ENCODE data around the gene NFYC.

Gene NFYC

DNA sequence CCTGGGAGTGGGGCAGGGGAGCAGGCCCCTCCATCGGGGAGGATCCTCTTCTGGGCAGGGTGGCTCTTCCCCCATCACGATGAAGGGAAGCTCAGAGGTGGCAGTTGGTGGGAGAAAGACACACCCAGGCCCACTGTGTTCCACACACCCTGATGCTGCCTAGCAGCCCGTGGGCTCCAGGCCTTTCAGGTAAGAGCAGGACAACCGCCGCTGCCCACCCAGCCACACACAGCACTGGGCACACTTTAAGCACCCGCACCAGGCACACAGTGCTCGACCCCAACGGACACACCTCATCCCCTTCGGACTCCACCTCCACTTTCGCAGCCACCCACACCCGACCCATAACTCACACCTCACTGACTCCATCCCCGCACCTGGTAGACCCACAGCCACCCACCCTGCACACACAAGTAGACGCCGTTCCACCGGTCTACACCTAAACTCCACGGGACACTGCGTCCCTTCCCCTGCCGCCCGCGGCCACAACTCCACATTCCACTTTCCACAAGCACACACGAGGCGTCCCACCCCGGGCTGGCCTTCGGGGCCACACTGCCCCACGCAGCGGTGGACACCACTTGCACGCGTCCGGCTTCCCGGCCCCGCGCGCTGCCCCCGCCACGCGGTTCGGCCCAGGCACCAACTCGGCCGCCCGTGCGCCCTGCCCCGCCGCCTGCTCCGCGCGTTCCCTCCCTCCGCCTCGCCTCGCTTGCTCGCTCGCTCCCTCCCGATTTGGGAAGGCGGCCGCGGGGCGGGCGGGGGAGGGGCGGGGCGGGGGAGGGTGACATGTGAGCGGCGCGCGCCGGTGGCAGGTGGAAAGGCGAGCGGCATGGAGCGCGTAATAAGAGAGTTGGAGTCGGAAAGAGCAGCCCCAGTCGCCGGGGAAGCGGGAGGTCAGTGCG lies 91.7 kb downstream of the NFYC start, which contains the start of gene KCNQ4:
TSS of gene KCNQ4 (plus strand) at position 787 of the 905 bp plus-strand sequence. CDS start 307 bp downstream, outside the sequence.
- no peak for DNase-seq (ENCODE audit: low read depth)

DNA sequence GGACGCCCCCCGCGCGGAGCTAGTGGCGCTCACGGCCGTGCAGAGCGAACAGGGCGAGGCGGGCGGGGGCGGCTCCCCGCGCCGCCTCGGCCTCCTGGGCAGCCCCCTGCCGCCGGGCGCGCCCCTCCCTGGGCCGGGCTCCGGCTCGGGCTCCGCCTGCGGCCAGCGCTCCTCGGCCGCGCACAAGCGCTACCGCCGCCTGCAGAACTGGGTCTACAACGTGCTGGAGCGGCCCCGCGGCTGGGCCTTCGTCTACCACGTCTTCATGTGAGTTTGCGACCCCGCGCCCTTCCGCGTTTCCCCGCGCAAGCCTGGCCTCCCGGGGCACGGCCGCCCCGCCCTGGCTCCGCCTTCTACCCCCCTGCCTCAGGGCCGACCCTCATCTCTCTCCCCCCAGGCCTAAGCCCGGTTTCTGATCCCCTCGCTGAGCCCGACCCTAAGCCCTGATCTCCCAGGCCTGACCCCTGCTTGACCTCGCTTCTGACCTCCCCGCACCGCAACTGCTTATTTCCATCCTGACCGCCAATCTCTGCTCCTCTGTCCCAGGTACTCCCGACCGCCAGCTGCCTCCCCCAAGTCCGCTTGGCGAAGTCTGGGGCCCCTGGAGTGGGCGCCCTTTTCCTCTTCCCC lies 92.8 kb downstream of the NFYC start:
- no peak for DNase-seq (ENCODE audit: low read depth)

DNA sequence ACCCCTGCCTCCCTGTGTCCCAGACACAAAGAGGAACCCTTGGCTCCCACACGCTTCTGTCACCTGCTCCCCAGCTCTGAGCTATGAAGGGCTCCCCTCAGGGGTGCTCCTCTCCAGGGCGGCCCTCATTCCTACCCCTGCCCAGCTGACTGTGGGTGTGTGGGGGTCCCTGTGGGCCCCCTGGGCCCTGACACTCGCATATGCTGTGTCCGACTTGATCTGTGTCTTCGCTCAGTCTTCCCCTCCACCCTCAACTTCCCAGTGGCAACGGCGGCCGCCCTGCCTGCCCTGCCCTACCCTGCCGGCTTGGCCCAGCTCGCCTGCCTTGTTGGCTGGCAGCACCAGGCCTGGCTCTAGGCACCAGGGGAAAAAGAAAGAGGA lies 93.3 kb downstream of the NFYC start:
- DNase-seq (ENCODE audit: low read depth), result no peak

DNA sequence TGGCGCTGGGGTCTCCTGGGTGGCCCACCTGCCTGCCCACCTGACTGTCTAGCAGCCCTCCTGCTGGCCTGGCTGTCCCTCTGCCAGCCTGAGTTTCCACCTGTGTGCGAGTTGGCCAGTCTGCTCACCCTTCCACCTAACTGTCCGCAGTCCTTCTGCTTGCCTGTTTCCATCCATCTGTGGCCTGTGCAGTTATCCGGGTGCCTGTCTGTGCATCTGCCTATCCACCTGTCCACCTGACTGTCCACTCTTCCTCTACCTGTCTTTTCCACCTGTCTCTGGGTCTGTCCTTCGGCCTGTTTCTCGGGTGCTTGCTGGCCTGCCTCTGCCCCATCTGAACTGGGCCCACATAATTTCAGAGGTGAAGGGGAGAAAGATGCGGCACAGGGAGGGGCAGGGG lies 93.9 kb downstream of the NFYC start:
- DNase-seq (ENCODE audit: low read depth), result no peak

DNA sequence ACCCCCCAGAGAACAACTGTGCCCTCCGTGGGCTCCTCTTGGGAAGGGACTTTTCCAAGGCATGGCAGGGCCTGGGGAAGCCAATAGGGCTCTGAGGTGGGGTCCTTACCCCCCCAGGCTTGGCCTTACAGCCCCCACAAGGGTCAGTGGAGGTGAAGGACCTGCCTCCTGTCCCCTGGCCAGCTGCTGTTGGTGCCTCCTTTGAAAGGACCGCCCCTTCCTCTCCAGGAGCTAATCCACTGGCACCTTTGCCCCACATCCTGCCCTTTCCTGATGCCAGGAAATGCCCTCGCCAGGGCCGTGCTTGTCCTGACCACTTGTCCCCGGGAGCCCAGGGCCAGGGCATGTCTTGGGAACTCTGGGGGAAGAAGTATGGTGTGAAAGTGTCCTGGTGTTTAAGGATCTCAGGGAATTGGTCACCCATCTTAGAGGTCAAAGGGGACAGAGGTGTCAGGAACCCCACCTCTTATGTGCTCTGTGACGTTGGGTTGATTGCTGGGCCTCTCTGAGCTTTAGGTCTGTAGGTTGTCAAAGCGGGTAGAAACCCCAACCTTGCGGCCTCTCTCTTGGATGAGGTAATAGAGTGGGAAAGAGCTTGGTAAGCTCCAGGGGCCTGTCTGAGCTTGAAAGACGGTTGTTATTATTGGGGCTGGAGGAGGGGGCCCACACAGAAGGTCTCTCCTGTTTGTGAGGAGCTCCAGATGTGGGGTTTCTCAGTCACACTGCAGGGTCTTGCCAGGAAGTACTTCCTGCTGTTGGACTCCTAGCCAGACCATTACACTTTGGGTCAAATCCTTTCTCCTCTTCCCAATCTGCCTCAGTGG lies 94.9 kb downstream of the NFYC start:
- DNase-seq (ENCODE audit: low read depth), result no peak

DNA sequence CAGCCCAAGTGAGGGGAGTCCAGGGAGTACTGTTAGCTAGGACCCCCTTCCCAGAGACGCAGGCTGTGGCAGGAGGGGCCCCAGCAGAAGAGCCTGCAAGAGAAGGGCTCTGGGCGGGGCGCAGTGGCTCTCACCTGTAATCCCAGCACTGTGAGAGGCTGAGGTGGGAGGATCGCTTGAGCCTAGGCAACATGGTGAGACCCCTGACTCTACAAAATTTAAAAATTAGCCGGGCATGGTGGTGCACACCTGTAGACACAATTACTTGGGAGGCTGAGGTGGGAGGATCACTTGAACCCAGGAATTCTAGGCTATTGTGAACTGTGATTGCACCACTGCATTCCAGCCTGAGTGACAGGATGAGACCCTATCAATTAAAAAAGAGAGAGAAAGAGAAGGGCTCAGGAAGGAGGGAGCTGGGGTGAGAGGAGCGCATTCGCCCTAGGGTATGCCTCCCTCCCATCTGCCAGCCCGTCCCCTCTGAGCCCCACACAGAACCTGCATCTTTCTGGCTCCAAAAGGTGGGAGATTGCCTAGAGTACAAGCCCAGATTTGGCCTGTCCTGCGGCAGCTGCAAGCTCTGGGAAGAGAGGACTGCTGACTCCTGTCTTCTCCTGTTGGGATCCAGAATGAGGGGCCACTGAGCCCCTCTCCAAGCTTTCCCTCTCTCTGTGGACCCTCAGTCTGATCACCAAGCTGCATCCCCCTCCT lies 95.6 kb downstream of the NFYC start:
- no peak for DNase-seq (ENCODE audit: low read depth)

DNA sequence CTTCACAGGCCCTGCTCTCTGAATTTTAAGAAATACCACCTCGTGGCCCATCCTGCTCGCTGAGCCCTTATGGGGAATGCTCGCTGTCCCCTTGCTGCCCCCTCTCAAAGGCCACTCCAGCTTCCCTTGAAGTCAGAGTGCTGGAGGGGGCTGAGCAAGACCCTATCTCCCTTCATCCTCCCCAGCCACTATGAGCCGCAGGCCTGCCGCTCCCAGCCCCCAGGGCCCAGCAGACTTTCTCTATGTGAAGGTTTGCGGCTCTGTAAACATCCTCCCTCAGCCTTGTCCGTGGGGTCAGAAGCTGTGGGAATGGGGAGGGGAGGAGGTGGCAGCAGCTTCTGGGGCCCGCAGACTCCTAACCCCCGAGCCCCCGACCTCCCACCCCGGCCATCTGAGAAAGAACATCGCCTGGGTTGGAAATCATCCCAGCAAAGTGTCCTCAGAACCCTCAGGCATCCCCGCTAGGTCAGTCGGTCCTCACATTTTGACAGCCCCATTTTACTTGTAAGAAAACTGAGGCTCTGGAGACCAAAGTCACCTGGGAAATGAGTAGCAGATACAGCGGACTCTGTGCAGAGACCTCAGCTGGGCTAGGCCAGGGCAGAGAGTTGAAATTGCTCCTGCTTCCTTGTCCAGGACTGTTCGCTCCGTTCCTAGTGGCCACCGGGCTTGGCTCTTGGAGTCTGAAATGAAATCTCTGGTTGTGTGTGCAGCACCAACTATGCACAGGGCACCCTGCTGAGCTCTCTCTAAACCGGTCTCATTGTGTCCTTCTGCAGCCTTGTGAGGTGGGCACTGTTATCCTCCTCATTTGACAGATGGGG lies 96.4 kb downstream of the NFYC start:
- no peak for DNase-seq (ENCODE audit: low read depth)

DNA sequence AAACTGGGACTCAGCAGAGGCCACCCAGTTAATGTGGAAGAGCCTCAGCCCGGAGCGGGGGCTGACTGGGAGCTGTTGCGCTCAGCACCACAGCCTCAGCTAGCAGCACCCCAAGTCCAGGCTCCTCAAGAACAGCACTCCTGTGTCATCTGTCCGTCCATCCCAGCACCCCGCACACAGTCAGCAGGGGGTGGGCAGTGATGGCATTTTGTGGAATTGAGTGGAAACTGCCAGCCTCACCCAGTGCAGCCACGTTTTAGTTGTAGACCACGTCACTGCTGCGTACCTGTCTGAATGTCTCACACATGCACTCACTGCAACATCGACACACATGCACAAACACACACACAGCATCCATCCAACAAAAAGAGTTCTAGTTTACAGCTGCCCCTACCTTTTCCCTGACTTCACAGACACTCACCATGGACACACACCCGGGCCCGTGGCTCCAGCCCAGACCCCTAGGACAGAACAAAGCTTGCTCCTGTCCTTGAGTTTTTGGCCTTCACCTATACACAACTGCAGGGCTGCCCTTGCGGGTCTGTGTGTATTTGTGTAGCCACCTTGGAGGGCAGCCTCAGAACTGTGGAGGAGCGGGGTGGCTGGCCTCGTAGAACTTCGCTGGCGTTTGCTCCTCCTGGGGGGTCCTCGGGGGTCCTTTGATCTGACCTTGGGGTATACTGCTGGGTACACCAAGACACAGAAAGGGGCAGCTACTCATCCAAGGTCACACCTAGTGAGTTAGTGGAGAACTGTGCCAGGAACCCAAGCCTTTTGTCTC lies 97.2 kb downstream of the NFYC start:
- no peak for DNase-seq (ENCODE audit: low read depth)

DNA sequence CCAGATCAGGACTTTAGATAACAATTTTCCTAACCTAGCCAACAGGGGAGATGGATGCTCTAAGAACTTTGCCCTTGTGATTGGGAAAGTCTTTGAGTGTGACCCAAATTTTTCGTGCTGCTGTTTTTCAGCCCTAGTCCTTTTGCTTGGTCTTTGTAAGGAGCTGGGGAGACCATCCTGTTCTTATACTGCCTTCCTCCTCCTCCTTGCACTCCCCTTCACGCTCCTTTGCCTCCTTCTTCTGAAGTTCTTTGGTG lies 97.8 kb downstream of the NFYC start:
- DNase-seq (ENCODE audit: low read depth), result no peak

DNA sequence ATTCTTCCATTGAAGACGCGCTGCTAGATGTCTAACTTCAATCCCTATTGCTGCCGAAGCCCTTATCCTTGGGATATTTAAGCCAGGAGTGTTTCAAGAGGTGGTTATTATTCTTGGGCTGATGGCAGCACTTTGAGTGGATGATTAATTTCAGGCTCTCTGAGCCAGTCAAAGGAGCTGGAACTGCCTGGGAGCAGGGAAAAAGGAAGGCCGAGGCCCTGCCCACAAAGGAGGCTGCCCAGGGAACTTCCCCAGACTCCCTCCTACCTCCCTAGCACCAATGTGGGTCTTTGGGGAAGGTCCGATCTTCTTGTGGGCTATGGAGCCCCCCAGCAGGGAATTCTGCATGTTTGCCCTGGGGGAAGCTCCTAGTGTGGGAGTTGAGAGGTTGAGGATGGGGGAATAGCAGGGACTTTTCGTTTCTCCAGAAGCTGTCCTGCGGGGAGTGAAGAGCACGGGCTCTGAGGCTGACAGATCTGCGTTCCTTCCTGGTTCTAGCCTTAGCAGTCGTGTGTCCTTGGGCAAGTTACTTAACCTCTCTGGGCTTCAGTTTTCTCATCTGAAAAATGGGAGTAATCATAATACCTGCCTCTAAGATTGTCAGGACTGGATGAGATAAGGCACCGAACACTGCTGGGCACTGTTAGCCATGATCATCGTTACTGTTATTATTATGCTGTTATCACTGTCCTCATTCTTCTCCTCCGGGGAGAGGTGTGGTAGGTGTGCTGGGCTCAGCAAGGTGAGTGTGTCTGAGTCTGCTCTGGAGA lies 98.3 kb downstream of the NFYC start:
- no peak for DNase-seq (ENCODE audit: low read depth)

DNA sequence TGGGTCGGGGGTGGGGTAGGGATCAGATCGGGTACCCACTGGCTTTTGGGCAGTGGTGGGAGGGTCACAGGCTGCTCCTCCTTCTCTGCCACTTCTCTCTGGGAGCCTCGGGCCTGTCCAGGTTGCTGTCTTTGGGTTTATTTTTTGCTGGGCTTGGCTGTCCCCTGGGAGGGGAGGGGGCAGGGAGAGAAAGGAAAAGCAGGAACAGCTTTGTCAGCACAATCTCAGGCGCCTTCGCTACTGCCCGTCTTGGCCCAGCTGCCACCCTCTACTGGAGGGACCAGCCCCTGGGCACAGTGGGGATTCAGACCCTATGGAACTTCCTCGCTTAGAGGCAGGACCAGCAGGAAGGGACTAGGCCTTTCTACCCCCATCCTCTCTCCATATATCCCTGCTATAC lies 100.5 kb downstream of the NFYC start:
- DNase-seq (ENCODE audit: low read depth), result no peak

DNA sequence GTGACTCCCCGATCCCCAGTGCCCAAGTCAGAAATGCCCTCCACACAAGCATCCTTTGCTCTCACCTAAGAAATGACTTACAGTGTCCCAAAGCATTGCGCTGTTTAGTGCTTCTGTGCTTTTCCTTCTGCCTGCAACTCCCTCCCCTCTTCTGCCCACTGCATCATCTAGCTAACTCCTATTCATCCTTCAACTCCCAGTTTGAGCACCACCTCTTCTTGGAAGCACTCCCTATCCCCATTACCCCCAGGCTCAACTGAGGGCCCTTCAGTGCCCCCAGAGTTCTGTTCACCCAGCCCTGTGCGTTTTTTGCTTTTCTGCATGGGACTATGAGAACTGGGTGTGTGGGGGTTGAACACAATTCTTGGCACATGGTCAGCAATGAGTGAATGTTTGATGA lies 102.1 kb downstream of the NFYC start:
- DNase-seq (ENCODE audit: low read depth), result no peak

DNA sequence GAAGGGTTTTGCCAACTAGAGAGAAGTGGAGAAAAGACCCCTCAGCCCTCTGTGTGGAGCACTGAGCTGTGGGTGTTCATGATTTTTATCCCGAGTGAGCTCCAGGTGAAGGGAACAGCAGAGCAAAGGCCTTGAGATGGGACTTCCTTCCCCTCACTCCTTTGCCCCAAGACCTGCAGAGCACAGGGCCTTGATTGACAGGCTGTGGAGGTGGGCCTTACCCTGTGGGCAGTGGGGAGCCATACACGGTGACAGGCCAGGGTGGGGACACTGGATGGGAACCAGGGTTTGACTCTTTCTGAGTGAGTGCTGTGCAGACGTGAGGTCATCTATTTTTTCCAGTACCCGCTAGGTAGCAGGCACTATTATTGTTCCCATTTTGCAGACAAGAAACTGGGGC lies 102.5 kb downstream of the NFYC start:
- no peak for DNase-seq (ENCODE audit: low read depth)

DNA sequence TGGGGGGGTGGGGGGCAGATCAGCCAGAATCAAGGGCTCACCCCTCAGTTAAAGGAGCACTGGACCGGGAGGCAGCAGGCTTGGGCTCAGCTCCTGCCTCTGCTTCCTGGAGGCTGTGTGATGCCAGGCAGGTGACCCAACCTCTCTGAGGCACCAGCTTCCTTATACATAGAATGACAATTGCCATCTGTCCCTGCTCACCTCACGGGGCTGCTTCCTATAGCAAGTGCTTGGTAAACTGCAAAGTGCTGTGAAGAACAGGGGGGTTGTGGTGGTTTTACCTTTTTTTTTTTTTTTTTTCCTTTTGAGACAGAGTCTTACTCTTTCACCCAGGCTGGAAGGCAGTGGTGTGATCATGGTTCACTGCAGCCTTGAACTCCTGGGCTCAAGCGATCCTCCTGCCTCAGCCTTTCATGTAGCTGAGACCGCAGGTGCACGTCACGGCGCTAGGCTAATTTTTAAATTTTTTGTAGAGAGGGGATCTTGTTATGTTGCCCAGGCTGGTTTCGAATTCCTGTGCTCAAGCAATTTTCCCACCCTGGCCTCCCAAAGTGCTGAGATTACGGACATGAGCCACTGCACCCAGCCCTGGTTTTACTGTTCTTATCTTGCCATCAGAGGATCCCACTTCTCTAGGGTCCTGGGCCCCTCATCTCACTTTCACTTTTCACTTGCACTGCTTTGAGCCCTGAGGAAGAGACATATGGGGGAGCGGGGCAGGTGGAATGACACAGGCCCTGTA lies 103.6 kb downstream of the NFYC start:
- DNase-seq (ENCODE audit: low read depth), result no peak

DNA sequence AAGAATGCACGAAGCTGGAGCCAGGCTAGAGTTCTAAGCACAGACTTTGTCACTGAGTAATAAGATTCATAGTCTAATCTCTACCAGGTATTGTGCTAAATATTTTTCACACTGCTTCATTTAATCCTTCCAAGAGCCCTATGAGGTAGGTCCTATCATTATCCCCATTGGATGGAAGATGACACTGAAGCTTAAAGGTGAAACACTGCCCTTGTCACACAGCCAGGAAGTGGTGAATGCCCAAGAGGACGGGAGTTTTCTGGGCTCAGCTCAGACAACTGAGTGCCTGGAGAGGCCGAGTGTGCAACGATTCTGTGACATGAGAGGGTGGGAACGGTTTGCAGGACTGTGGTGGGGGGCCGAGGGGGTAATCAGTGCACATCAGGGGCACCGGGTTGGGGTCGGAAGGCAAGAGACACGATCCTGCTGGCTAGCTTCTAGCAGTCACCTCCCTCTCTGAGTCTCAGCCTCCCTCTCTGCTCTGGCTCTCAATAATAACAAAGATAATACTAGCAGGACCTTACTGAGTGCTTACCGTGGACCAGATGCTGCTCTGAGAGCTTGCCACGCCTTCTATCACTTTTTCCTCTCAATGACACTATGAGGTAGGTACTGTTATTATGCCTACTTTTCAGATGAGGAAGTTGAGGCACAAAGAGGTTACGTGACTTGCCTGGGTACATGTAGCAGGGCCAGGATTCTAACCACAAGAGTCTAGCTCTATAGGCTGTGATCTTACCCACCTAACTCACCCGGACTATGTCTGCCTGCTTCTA lies 104.5 kb downstream of the NFYC start:
- no peak for DNase-seq (ENCODE audit: low read depth)

DNA sequence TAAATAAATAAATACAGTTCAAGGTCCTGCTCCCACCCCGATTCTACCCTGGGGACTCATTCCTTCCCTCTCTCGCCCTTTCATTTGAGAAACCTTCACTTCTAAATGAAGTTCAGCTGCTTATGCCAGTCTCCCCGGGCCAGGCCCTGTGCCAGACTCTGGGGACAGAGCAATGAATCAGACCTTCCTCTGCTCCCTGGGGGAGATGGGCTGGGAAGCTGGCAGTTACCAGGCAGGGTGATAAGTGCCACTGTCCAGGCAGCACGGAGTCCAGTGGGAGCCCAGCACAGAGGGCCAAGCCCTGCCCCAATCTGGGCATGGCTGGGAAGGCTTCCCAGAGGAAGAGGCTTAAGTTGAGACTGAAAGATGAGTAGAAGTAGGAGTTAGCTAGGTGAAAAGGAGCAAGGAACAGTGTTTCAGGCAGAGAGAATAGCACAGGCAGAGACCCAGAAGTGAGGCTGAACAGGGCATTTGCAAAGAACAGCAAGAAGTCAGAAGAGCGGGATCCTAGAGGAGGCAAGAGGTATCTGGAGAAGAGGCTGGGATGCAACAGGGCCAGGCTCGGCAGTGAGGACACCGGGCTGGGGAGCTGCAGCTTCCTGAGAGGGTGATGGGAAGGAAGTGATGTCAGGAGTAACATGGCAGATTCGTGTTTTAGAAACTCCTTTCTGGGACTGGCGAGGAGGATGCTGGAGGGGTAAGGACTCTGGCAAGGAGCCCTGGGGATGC lies 105.6 kb downstream of the NFYC start:
- DNase-seq (ENCODE audit: low read depth), result no peak

DNA sequence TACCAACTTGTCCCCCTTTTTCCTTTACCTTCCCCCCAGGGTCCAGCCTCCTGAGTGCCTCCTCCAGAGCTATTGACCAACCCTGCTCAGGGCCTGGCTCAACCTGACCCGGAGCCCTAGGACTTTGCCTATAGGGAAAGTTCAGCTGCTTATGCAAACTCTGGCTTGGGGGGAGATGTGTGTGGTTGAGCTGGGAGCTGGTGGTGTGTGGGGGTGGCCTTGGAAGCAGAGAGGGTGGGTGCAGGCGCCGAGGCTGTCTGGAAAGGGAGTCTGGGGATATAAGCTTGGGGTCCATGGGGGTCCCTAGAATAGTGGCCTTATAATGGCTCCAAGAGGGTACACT lies 106.1 kb downstream of the NFYC start:
- no peak for DNase-seq (ENCODE audit: low read depth)
